Ascending aorta (tissue), 2 donors: ENCODE results near the gene MAJIN. TPM values are rescaled to one million over a fixed set of nuclear protein-coding genes. Genes with fewer than 3 reads are reported as not detected.

Source experiments
- DNase-seq, 2 donors: peaks; one replicate each; pipeline ENCODE4 v3.0.0-alpha.2; 2019; ENCODE audit warnings: low spot score in 2 of 2
- H3K27ac ChIP-seq, 2 donors: fragments of 200-600 bp; sonication (generic); one replicate each; pipeline ENCODE4 v1.5.1; 2016 to 2017; ENCODE audit warnings: mild to moderate bottlenecking in 1 of 2
- H3K27me3 ChIP-seq: fragments of 200-600 bp; sonication (generic); one replicate; pipeline ENCODE4 v1.5.1; 2017
- H3K36me3 ChIP-seq, 2 donors: fragments of 200-600 bp; sonication (generic); one replicate each; pipeline ENCODE4 v1.5.1; 2016
- H3K4me1 ChIP-seq, 2 donors: fragments of 200-600 bp; sonication (generic); one replicate each; pipeline ENCODE4 v1.5.1; 2016 to 2017; ENCODE audit warnings: mild to moderate bottlenecking in 1 of 2
- H3K4me3 ChIP-seq, 2 donors: fragments of 200-600 bp; sonication (generic); one replicate each; pipeline ENCODE4 v1.5.1; 2016 to 2017; ENCODE audit warnings: mild to moderate bottlenecking in 1 of 2
- H3K9me3 ChIP-seq, 2 donors: fragments of 200-600 bp; sonication (generic); one replicate each; pipeline ENCODE4 v1.5.1; 2016
- intact Hi-C: fragments of 100-400 bp; cut with DNase I; formaldehyde crosslinking; loops from one replicate; pipeline ENCODE4 v1.15.1; 2023
- total RNA-seq: library from RNA; depleted of rRNA; stranded (reverse); fragments of >200 nt; gene quantifications from one replicate; pipeline ENCODE4 v1.1.0, GENCODE V29; 2016
- TF ChIP-seq, protein P1 (sequence below), 3 experiments: fragments of 200-600 bp in 2 of 3; fragments of 450-650 bp in 1 of 3; sonication (generic) in 2 of 3; IDR thresholded peaks; one replicate each; pipeline ENCODE4 v1.5.1; 2016 to 2019; ENCODE audit warnings: antibody characterized with exemption in 3 of 3, mild to moderate bottlenecking in 1 of 3, moderate library complexity in 1 of 3

The MAJIN gene
- total RNA-seq, 1 donor from 2014 or later: not detected

DNA sequence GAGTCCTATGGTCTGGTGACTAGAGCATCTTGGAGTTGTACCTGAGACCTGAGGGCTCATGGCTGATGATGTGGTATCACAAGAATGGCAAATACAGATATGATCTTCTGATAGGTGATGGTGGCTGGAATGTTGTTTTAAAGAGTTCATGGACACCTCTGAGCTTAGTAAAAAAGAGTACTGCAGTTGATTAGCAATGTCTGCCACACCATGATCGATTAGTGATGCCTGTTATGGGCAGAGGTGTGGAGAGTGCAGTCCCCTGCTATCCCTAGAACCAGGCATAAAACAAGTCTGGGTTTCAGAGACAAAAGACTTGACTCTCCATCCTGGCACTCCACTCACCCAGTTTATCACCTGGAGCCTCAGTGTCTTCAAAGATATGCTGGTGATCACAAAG lies 26.2 kb upstream of the MAJIN start:
- Histone ChIP-seq H3K27me3 (no peaks in the 10 kb centered on the region), H3K4me3 (no peak overlapping the region), H3K27ac (no peak overlapping the region), H3K36me3 (no peaks in the 10 kb centered on the region), H3K9me3 (no peaks in the 10 kb centered on the region), H3K4me1 (peaks cover 0 to 7% of the 10 kb centered on the region in 2 donors)
- intact Hi-C loops: no loop called here
- TF ChIP-seq, protein P1, sequence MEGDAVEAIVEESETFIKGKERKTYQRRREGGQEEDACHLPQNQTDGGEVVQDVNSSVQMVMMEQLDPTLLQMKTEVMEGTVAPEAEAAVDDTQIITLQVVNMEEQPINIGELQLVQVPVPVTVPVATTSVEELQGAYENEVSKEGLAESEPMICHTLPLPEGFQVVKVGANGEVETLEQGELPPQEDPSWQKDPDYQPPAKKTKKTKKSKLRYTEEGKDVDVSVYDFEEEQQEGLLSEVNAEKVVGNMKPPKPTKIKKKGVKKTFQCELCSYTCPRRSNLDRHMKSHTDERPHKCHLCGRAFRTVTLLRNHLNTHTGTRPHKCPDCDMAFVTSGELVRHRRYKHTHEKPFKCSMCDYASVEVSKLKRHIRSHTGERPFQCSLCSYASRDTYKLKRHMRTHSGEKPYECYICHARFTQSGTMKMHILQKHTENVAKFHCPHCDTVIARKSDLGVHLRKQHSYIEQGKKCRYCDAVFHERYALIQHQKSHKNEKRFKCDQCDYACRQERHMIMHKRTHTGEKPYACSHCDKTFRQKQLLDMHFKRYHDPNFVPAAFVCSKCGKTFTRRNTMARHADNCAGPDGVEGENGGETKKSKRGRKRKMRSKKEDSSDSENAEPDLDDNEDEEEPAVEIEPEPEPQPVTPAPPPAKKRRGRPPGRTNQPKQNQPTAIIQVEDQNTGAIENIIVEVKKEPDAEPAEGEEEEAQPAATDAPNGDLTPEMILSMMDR (IDR thresholded peaks at IDR 0.05): no peak
- no peak for DNase-seq

GRCh38 chr11:64996710-64997380 lies 24.9 kb upstream of the MAJIN start, which contains the start of gene BATF2:
BATF2 (minus strand) TSS chr11:64996971; CDS start chr11:64996914, 57 bp downstream.
- peak; percentile 28 to 88 for DNase-seq
- TF ChIP-seq, protein P1 (IDR thresholded peaks at IDR 0.05): peak; percentile 24 to 51 (median 36)
- Histone ChIP-seq H3K4me1 (peaks cover 0 to 7% of the 10 kb centered on the region in 2 donors), H3K27me3 (no peaks in the 10 kb centered on the region), H3K4me3 (peak within 1 kb of the TSS; percentile 56 to 65), H3K36me3 (no peaks in the 10 kb centered on the region), H3K27ac (peak within 1 kb of the TSS; percentile 63 to 64), H3K9me3 (no peaks in the 10 kb centered on the region)
- intact Hi-C loops: no loop called here

- Histone ChIP-seq H3K27me3 (no peaks in the 10 kb centered on the region), H3K27ac (peak overlapping the region; percentile 63 to 64), H3K9me3 (no peaks in the 10 kb centered on the region), H3K4me1 (peaks cover 0 to 7% of the 10 kb centered on the region in 2 donors), H3K36me3 (no peaks in the 10 kb centered on the region), H3K4me3 (peak overlapping the region; percentile 56 to 65)
- intact Hi-C loops: no loop called here
- no peak for DNase-seq
- TF ChIP-seq, protein P1 (IDR thresholded peaks at IDR 0.05): no peak
Observed at GRCh38 chr11:64996327-64996709, 24.4 kb upstream of the MAJIN start.

DNA sequence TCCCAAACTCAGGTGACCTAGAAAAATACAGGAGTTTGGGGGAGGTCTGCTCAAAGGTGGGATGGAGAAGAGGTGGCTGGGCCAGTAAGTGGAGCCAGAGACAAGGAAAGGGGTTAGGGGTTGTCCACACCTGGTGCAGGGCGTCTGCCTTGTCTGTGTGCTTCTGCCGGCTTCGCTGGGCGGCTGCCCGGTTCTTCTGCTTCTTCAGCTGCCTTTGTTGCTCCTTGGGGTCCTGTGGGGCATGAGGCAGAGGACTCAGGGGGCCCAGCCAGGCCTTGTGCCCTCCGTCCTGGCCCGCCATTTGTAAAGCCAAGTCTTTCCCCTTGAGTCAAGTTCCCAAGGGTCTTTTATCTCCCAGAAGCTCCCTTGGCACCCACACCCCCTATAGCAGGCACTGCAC lies 22.4 kb upstream of the MAJIN start:
- Histone ChIP-seq H3K4me1 (peaks cover 0 to 7% of the 10 kb centered on the region in 2 donors), H3K9me3 (no peaks in the 10 kb centered on the region), H3K27ac (no peak overlapping the region), H3K36me3 (no peaks in the 10 kb centered on the region), H3K4me3 (no peak overlapping the region), H3K27me3 (no peaks in the 10 kb centered on the region)
- TF ChIP-seq, protein P1 (IDR thresholded peaks at IDR 0.05): no peak
- intact Hi-C loops: no loop called here
- no peak for DNase-seq

- Histone ChIP-seq H3K4me3 (no peak overlapping the region), H3K4me1 (no peaks in the 10 kb centered on the region), H3K36me3 (no peaks in the 10 kb centered on the region), H3K9me3 (no peaks in the 10 kb centered on the region), H3K27ac (no peak overlapping the region), H3K27me3 (no peaks in the 10 kb centered on the region)
- no peak for DNase-seq
- intact Hi-C loops: no loop called here
- TF ChIP-seq, protein P1 (IDR thresholded peaks at IDR 0.05): no peak
Observed at GRCh38 chr11:64990222-64990923, 18.5 kb upstream of the MAJIN start.
